IMR-90 (cell line): ENCODE data around the gene DUSP14. TPM values are rescaled to one million over a fixed set of nuclear protein-coding genes. Genes with fewer than 3 reads are reported as not detected.

Experiments
- ATAC-seq: fragments of 200-7000 bp; cut with Tn5 transposase; 2 replicates; pipeline ENCODE4 v1.9.1; 2020; ENCODE audit warnings: low read depth, mild to moderate bottlenecking, moderate library complexity
- BruUV-seq: library from RNA; stranded (reverse); fragments of 400-500 nt; replicated peaks from 2 replicates; lab custom pipeline; 2021; lab: Mats Ljungman, UMichigan
- CTCF ChIA-PET: fragments of 300-600 bp; formaldehyde crosslinking; extraction: SDS; loops from one replicate; lab custom pipeline; 2021; ENCODE audit warnings: antibody characterized with exemption; lab: Yijun Ruan, JAX
- POLR2A ChIA-PET: fragments of 300-600 bp; sonication (Branson Sonifier 250); formaldehyde crosslinking; loops from one replicate; lab custom pipeline; 2022; ENCODE audit warnings: antibody characterized with exemption; ENCODE audit not compliant: unreplicated experiment; lab: Charles Lee
- DNase-seq: peaks from one replicate; pipeline ENCODE4 v3.0.0; 2013
- H2AFZ ChIP-seq: replicated peaks from 2 replicates; pipeline ENCODE3; 2013; ENCODE audit warnings: low read length, mild to moderate bottlenecking; ENCODE audit not compliant: poor library complexity
- H2AK5ac ChIP-seq: 2 replicates; pipeline ENCODE4 v1.6.1; 2013; ENCODE audit warnings: low read depth, low read length, inconsistent platforms
- H2AK9ac ChIP-seq: replicated peaks from 2 replicates; pipeline ENCODE3; 2013; ENCODE audit warnings: mild to moderate bottlenecking, low read depth, low read length, moderate library complexity; ENCODE audit not compliant: poor library complexity
- H2BK120ac ChIP-seq: 2 replicates; pipeline ENCODE4 v1.6.1; 2013; ENCODE audit warnings: low read depth, low read length, inconsistent platforms
- H2BK15ac ChIP-seq: 3 replicates; pipeline ENCODE4 v1.6.1; 2013; ENCODE audit warnings: low read depth, low read length, inconsistent platforms
- H2BK20ac ChIP-seq: 2 replicates; pipeline ENCODE4 v1.6.1; 2013; ENCODE audit warnings: low read depth, mild to moderate bottlenecking, inconsistent platforms, low read length, moderate library complexity
- H2BK5ac ChIP-seq: 2 replicates; pipeline ENCODE4 v1.6.1; 2013; ENCODE audit warnings: mild to moderate bottlenecking, low read depth, low read length, inconsistent platforms; ENCODE audit not compliant: poor library complexity, severe bottlenecking
- H3K14ac ChIP-seq: replicated peaks from 2 replicates; pipeline ENCODE4 v1.6.1; 2013; ENCODE audit warnings: low read depth, low read length, inconsistent platforms
- H3K18ac ChIP-seq: 2 replicates; pipeline ENCODE4 v1.6.1; 2013; ENCODE audit warnings: low read depth, low read length, control low read depth
- H3K23ac ChIP-seq: 2 replicates; pipeline ENCODE4 v1.6.1; 2013; ENCODE audit warnings: low read depth, low read length, inconsistent platforms
- H3K27ac ChIP-seq: 2 replicates; pipeline ENCODE4 v1.5.1; 2013; ENCODE audit warnings: mild to moderate bottlenecking, control low read depth, low read length; ENCODE audit not compliant: insufficient read depth
- H3K27me3 ChIP-seq: 2 replicates; pipeline ENCODE4 v1.6.1; 2013; ENCODE audit warnings: low read length; ENCODE audit not compliant: control insufficient read depth, insufficient read depth
- H3K36me3 ChIP-seq: 2 replicates; pipeline ENCODE4 v1.6.1; 2013; ENCODE audit warnings: low read length, mixed read lengths; ENCODE audit not compliant: control insufficient read depth, insufficient read depth
- H3K4ac ChIP-seq: 2 replicates; pipeline ENCODE4 v1.6.1; 2013; ENCODE audit warnings: low read depth, low read length, inconsistent platforms
- H3K4me1 ChIP-seq: 2 replicates; pipeline ENCODE4 v1.6.1; 2013; ENCODE audit warnings: low read length, mixed read lengths; ENCODE audit not compliant: control insufficient read depth, insufficient read depth
- H3K4me2 ChIP-seq: 2 replicates; pipeline ENCODE4 v1.6.1; 2013; ENCODE audit warnings: low read depth, mild to moderate bottlenecking, control low read depth, low read length, moderate library complexity
- H3K4me3 ChIP-seq: 2 replicates; pipeline ENCODE4 v1.5.1; 2013; ENCODE audit warnings: low read depth, mild to moderate bottlenecking, control low read depth, low read length, moderate library complexity; ENCODE audit not compliant: insufficient read depth
- H3K56ac ChIP-seq: 2 replicates; pipeline ENCODE4 v1.6.1; 2013; ENCODE audit warnings: low read length, inconsistent platforms; ENCODE audit not compliant: insufficient read depth; ENCODE audit errors: extremely low read depth
- H3K79me1 ChIP-seq, 2 experiments: 2 replicates each; pipeline ENCODE4 v1.6.1; 2013; ENCODE audit warnings: low read length in 2 of 2, inconsistent platforms in 1 of 2, low read depth in 1 of 2
- H3K9ac ChIP-seq: 2 replicates; pipeline ENCODE4 v1.6.1; 2013; ENCODE audit warnings: low read depth, low read length, control low read depth
- H3K9me1 ChIP-seq: 2 replicates; pipeline ENCODE4 v1.6.1; 2013; ENCODE audit warnings: low read length, inconsistent platforms; ENCODE audit not compliant: insufficient read depth
- H3K9me3 ChIP-seq: 2 replicates; pipeline ENCODE4 v1.6.1; 2013; ENCODE audit warnings: low read length; ENCODE audit not compliant: control insufficient read depth, insufficient read depth
- H4K20me1 ChIP-seq: 2 replicates; pipeline ENCODE4 v1.6.1; 2013; ENCODE audit warnings: low read length, inconsistent platforms; ENCODE audit not compliant: insufficient read depth
- H4K5ac ChIP-seq: 2 replicates; pipeline ENCODE4 v1.6.1; 2013; ENCODE audit warnings: mild to moderate bottlenecking, low read depth, low read length, control low read depth
- H4K8ac ChIP-seq, 2 experiments: 2 replicates each; pipeline ENCODE4 v1.6.1; 2013; ENCODE audit warnings: low read depth in 2 of 2, low read length in 2 of 2, control low read depth in 1 of 2, inconsistent platforms in 1 of 2
- H4K91ac ChIP-seq: 2 replicates; pipeline ENCODE4 v1.6.1; 2013; ENCODE audit warnings: low read depth, low read length, inconsistent platforms; ENCODE audit not compliant: insufficient read depth
- BHLHE40 ChIP-seq: fragments of 150-350 bp; IDR thresholded peaks from 2 replicates; pipeline ENCODE4 v1.6.1; 2016; ENCODE audit warnings: mild to moderate bottlenecking, low read depth, low read length
- CEBPB ChIP-seq: IDR thresholded peaks from 2 replicates; pipeline ENCODE4 v1.6.1; 2012; ENCODE audit warnings: low read depth, low read length, improper control_type of control experiment
- CTCF ChIP-seq: conservative IDR thresholded peaks from 2 replicates; pipeline ENCODE4 v1.5.1; 2012; ENCODE audit warnings: mild to moderate bottlenecking, low read depth, low read length, improper control_type of control experiment
- MAFK ChIP-seq: IDR thresholded peaks from 2 replicates; pipeline ENCODE4 v1.6.1; 2012; ENCODE audit warnings: low read depth, low read length, improper control_type of control experiment
- MAZ ChIP-seq: IDR thresholded peaks from 2 replicates; pipeline ENCODE4 v1.6.1; 2012; ENCODE audit warnings: low read depth, mild to moderate bottlenecking, low read length, improper control_type of control experiment, moderate library complexity, borderline replicate concordance
- MXI1 ChIP-seq: IDR thresholded peaks from 2 replicates; pipeline ENCODE4 v1.6.1; 2012; ENCODE audit warnings: low read depth, mild to moderate bottlenecking, low read length, moderate library complexity, borderline replicate concordance
- NFE2L2 ChIP-seq: fragments of 150-350 bp; IDR thresholded peaks from 2 replicates; pipeline ENCODE4 v1.6.1; 2016; ENCODE audit warnings: low read depth, mild to moderate bottlenecking, low read length
- POLR2A ChIP-seq: IDR thresholded peaks from 2 replicates; pipeline ENCODE4 v1.6.1; 2012; ENCODE audit warnings: mild to moderate bottlenecking, low read depth, low read length
- RAD21 ChIP-seq: IDR thresholded peaks from 2 replicates; pipeline ENCODE4 v1.6.1; 2012; ENCODE audit warnings: low read length, improper control_type of control experiment
- RCOR1 ChIP-seq: IDR thresholded peaks from 2 replicates; pipeline ENCODE4 v1.6.1; 2012; ENCODE audit warnings: mild to moderate bottlenecking, low read length, improper control_type of control experiment; ENCODE audit not compliant: insufficient replicate concordance
- RFX5 ChIP-seq: IDR thresholded peaks from 2 replicates; pipeline ENCODE4 v1.8.0; 2012; ENCODE audit warnings: low read depth, mild to moderate bottlenecking, low read length, moderate library complexity
- SMC3 ChIP-seq: fragments of 150-350 bp; IDR thresholded peaks from 2 replicates; pipeline ENCODE4 v1.6.1; 2016; ENCODE audit warnings: low read depth, mild to moderate bottlenecking, antibody characterized with exemption, low read length, moderate library complexity
- USF2 ChIP-seq: fragments of 150-350 bp; IDR thresholded peaks from 2 replicates; pipeline ENCODE4 v1.6.1; 2017; ENCODE audit warnings: mild to moderate bottlenecking, antibody characterized with exemption, low read length, low read depth
- WGBS, 2 experiments: methylation state at CpG; one replicate each; pipeline versions ENCODE4 v1.1.5 to v1.1.7; 2013; ENCODE audit warnings: missing lambda C conversion rate in 2 of 2; ENCODE audit not compliant: insufficient read length in 1 of 2; ENCODE audit errors: extremely low coverage in 2 of 2; 5-methylcytosine and 5-hydroxymethylcytosine counted together
- dilution Hi-C: fragments of 300-500 bp; cut with HindIII; formaldehyde crosslinking; loops from one replicate; pipeline ENCODE4 v1.14.3; 2018; ENCODE audit warnings: low sequenced_read_pairs; ENCODE audit not compliant: unreplicated experiment
- in situ Hi-C: fragments of 300-500 bp; cut with MboI; formaldehyde crosslinking; loops from 3 replicates; pipeline ENCODE4 v1.14.3; 2019; ENCODE audit warnings: low sequenced_read_pairs, inconsistent platforms, mixed read lengths
- intact Hi-C: fragments of 100-400 bp; cut with micrococcal nuclease; formaldehyde crosslinking; loops from 2 replicates; pipeline ENCODE4 v1.10.0; 2022
- polyA plus RNA-seq, 3 experiments: library from polyadenylated mRNA; depleted of rRNA; stranded (reverse); fragments of >200 nt; gene quantifications; 2 replicates each; pipeline ENCODE4 v1.2.3, GENCODE V29; 2012; ENCODE audit warnings: low replicate concordance in 1 of 3
- total RNA-seq: library from RNA; depleted of rRNA; stranded (reverse); fragments of >200 nt; gene quantifications from 2 replicates; pipeline ENCODE4 v1.2.3, GENCODE V29; 2012
- TF ChIP-seq, protein P1 (sequence below): fragments of 150-350 bp; IDR thresholded peaks from 2 replicates; pipeline ENCODE4 v1.6.1; 2016; ENCODE audit warnings: low read depth, mild to moderate bottlenecking, low read length, moderate library complexity, borderline replicate concordance

The DUSP14 gene
- total and polyA plus RNA-seq, 2 of the 4 experiments (the other 2 are of a cell fraction): 97.5 to 127 TPM

DNA sequence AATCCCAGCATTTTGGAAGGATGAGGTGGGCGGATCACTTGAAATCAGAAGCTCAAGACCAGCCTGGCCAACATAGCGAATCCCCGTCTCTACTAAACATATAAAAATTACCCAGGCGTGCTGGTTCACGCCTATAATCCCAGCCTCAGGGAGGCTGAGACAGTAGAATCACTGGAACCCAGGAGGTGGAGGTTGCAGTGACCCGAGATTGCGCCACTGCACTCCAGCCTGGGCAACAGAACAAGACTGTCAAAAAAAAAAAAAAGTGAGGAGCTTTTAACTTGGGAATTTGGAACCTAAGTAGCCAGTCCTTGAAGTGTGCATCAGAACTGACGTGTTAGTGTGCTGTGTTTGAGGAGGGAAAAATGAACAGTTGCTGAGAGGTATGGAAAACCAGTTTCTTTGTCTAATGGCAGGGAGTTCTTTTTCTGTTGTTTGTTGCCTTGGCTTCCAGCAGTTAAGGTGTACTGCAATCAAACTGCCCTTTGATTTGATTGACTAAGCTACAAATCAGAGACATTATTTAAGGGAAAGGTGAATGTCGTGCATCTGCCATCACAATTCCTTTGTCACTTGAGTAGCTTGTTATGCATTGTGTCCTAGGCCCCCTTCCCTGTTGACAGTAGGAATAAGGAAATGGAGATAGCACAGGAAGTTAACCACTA lies 8.6 kb upstream of the DUSP14 start:
- no peaks in the 10 kb centered on the region for H3K9me3 ChIP-seq
- in situ Hi-C loops (no loop called here), dilution Hi-C loops (no loop called here), intact Hi-C loops (no loop called here)
- no peak overlapping the region for H3K27ac ChIP-seq
- 0 out of 2 replicates have a peak overlapping the region, but pooled peaks have one; percentile 10 for H3K18ac ChIP-seq
- ChIA-PET CTCF (interaction anchor here (0.6 kb wide), 1 partner anchor 39 kb away, joined by 3 read pairs; no protein-coding TSS in a partner anchor), POLR2A (interaction anchor here (0.6 kb wide), 1 partner anchor 8 kb away, joined by 8 read pairs; no protein-coding TSS in a partner anchor)
- no peak overlapping the region for H3K4me3 ChIP-seq
- no peak overlapping the region for H3K4me2 ChIP-seq
- no peak overlapping the region for H3K23ac ChIP-seq
- 0 out of 2 replicates have a peak overlapping the region, but pooled peaks have one; percentile 20 for H2BK120ac ChIP-seq
- WGBS, 2 experiments: 92% methylated on average over 2 of the region's 9 CpGs; no CpG with 5 or more reads in 1 of the 2 experiments
- H2BK15ac ChIP-seq: no peak overlapping the region
- H3K9ac ChIP-seq: no peak overlapping the region
- H3K14ac ChIP-seq: 0 out of 2 replicates have a peak overlapping the region, but pooled peaks have one; percentile 3
- H3K4me1 ChIP-seq: peaks cover 10% of the 10 kb centered on the region
- ATAC-seq: no peak
- no peak overlapping the region for H4K5ac ChIP-seq
- no TSS peak for BruUV-seq
- DNase-seq: no peak
- no peak overlapping the region for H2AFZ ChIP-seq
- peaks cover 5% of the 10 kb centered on the region for H3K36me3 ChIP-seq
- H3K27me3 ChIP-seq: no peaks in the 10 kb centered on the region
- peaks cover 0 to 15% of the 10 kb centered on the region in 2 experiments; a peak in 3 of 4 replicates for H3K79me1 ChIP-seq
- H2BK20ac ChIP-seq: no peak overlapping the region; the same call in 1 of the 2 replicates
- H4K20me1 ChIP-seq: peaks cover 5% of the 10 kb centered on the region; the same call in 1 of the 2 replicates
- no peak overlapping the region for H4K91ac ChIP-seq
- H3K56ac ChIP-seq: no peak overlapping the region
- H3K9me1 ChIP-seq: peaks cover 7% of the 10 kb centered on the region
- H2BK5ac ChIP-seq: no peak overlapping the region
- no peak overlapping the region; a peak in 1 of 4 replicates for H4K8ac ChIP-seq
- H2AK5ac ChIP-seq: peak overlapping the region; percentile 39; the same call in 1 of the 2 replicates
- no peak overlapping the region for H3K4ac ChIP-seq
- H2AK9ac ChIP-seq: no peak overlapping the region
- no peak for TF ChIP-seq BHLHE40
- TF ChIP-seq NFE2L2: no peak
- no peak for TF ChIP-seq USF2
- no peak for TF ChIP-seq RCOR1
- TF ChIP-seq, protein P1, sequence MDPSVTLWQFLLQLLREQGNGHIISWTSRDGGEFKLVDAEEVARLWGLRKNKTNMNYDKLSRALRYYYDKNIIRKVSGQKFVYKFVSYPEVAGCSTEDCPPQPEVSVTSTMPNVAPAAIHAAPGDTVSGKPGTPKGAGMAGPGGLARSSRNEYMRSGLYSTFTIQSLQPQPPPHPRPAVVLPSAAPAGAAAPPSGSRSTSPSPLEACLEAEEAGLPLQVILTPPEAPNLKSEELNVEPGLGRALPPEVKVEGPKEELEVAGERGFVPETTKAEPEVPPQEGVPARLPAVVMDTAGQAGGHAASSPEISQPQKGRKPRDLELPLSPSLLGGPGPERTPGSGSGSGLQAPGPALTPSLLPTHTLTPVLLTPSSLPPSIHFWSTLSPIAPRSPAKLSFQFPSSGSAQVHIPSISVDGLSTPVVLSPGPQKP: no peak
- TF ChIP-seq MAZ: no peak
- no peak for TF ChIP-seq POLR2A
- no peak for TF ChIP-seq MAFK
- TF ChIP-seq SMC3: no peak
- TF ChIP-seq CTCF: no peak
- TF ChIP-seq RFX5: no peak
- TF ChIP-seq RAD21: no peak
- no peak for TF ChIP-seq MXI1
- TF ChIP-seq CEBPB: no peak
